IMR-90 (cell line): ENCODE measurements around the gene PIEZO2. TPM values are rescaled to one million over a fixed set of nuclear protein-coding genes. Genes with fewer than 3 reads are reported as not detected.
"Not testable (repeated sequence)": the region's sequence is repeated elsewhere in the genome, so short reads cannot be mapped to it uniquely, and the experiment has no call there.

Experiments used
- ATAC-seq: fragments of 200-7000 bp; cut with Tn5 transposase; 2 replicates; pipeline ENCODE4 v1.9.1; 2020; ENCODE audit warnings: low read depth, mild to moderate bottlenecking, moderate library complexity
- BruUV-seq: library from RNA; stranded (reverse); fragments of 400-500 nt; replicated peaks from 2 replicates; lab custom pipeline; 2021; lab: Mats Ljungman, UMichigan
- CTCF ChIA-PET: fragments of 300-600 bp; formaldehyde crosslinking; extraction: SDS; loops from one replicate; lab custom pipeline; 2021; ENCODE audit warnings: antibody characterized with exemption; lab: Yijun Ruan, JAX
- POLR2A ChIA-PET: fragments of 300-600 bp; sonication (Branson Sonifier 250); formaldehyde crosslinking; loops from one replicate; lab custom pipeline; 2022; ENCODE audit warnings: antibody characterized with exemption; ENCODE audit not compliant: unreplicated experiment; lab: Charles Lee
- DNase-seq: peaks from one replicate; pipeline ENCODE4 v3.0.0; 2013
- H2AFZ ChIP-seq: replicated peaks from 2 replicates; pipeline ENCODE3; 2013; ENCODE audit warnings: low read length, mild to moderate bottlenecking; ENCODE audit not compliant: poor library complexity
- H2AK5ac ChIP-seq: 2 replicates; pipeline ENCODE4 v1.6.1; 2013; ENCODE audit warnings: low read depth, low read length, inconsistent platforms
- H2AK9ac ChIP-seq: replicated peaks from 2 replicates; pipeline ENCODE3; 2013; ENCODE audit warnings: mild to moderate bottlenecking, low read depth, low read length, moderate library complexity; ENCODE audit not compliant: poor library complexity
- H2BK120ac ChIP-seq: 2 replicates; pipeline ENCODE4 v1.6.1; 2013; ENCODE audit warnings: low read depth, low read length, inconsistent platforms
- H2BK15ac ChIP-seq: 3 replicates; pipeline ENCODE4 v1.6.1; 2013; ENCODE audit warnings: low read depth, low read length, inconsistent platforms
- H2BK20ac ChIP-seq: 2 replicates; pipeline ENCODE4 v1.6.1; 2013; ENCODE audit warnings: low read depth, mild to moderate bottlenecking, inconsistent platforms, low read length, moderate library complexity
- H2BK5ac ChIP-seq: 2 replicates; pipeline ENCODE4 v1.6.1; 2013; ENCODE audit warnings: mild to moderate bottlenecking, low read depth, low read length, inconsistent platforms; ENCODE audit not compliant: poor library complexity, severe bottlenecking
- H3K14ac ChIP-seq: replicated peaks from 2 replicates; pipeline ENCODE4 v1.6.1; 2013; ENCODE audit warnings: low read depth, low read length, inconsistent platforms
- H3K18ac ChIP-seq: 2 replicates; pipeline ENCODE4 v1.6.1; 2013; ENCODE audit warnings: low read depth, low read length, control low read depth
- H3K23ac ChIP-seq: 2 replicates; pipeline ENCODE4 v1.6.1; 2013; ENCODE audit warnings: low read depth, low read length, inconsistent platforms
- H3K27ac ChIP-seq: 2 replicates; pipeline ENCODE4 v1.5.1; 2013; ENCODE audit warnings: mild to moderate bottlenecking, control low read depth, low read length; ENCODE audit not compliant: insufficient read depth
- H3K27me3 ChIP-seq: 2 replicates; pipeline ENCODE4 v1.6.1; 2013; ENCODE audit warnings: low read length; ENCODE audit not compliant: control insufficient read depth, insufficient read depth
- H3K36me3 ChIP-seq: 2 replicates; pipeline ENCODE4 v1.6.1; 2013; ENCODE audit warnings: low read length, mixed read lengths; ENCODE audit not compliant: control insufficient read depth, insufficient read depth
- H3K4ac ChIP-seq: 2 replicates; pipeline ENCODE4 v1.6.1; 2013; ENCODE audit warnings: low read depth, low read length, inconsistent platforms
- H3K4me1 ChIP-seq: 2 replicates; pipeline ENCODE4 v1.6.1; 2013; ENCODE audit warnings: low read length, mixed read lengths; ENCODE audit not compliant: control insufficient read depth, insufficient read depth
- H3K4me2 ChIP-seq: 2 replicates; pipeline ENCODE4 v1.6.1; 2013; ENCODE audit warnings: low read depth, mild to moderate bottlenecking, control low read depth, low read length, moderate library complexity
- H3K4me3 ChIP-seq: 2 replicates; pipeline ENCODE4 v1.5.1; 2013; ENCODE audit warnings: low read depth, mild to moderate bottlenecking, control low read depth, low read length, moderate library complexity; ENCODE audit not compliant: insufficient read depth
- H3K56ac ChIP-seq: 2 replicates; pipeline ENCODE4 v1.6.1; 2013; ENCODE audit warnings: low read length, inconsistent platforms; ENCODE audit not compliant: insufficient read depth; ENCODE audit errors: extremely low read depth
- H3K79me1 ChIP-seq, 2 experiments: 2 replicates each; pipeline ENCODE4 v1.6.1; 2013; ENCODE audit warnings: low read length in 2 of 2, inconsistent platforms in 1 of 2, low read depth in 1 of 2
- H3K9ac ChIP-seq: 2 replicates; pipeline ENCODE4 v1.6.1; 2013; ENCODE audit warnings: low read depth, low read length, control low read depth
- H3K9me1 ChIP-seq: 2 replicates; pipeline ENCODE4 v1.6.1; 2013; ENCODE audit warnings: low read length, inconsistent platforms; ENCODE audit not compliant: insufficient read depth
- H3K9me3 ChIP-seq: 2 replicates; pipeline ENCODE4 v1.6.1; 2013; ENCODE audit warnings: low read length; ENCODE audit not compliant: control insufficient read depth, insufficient read depth
- H4K20me1 ChIP-seq: 2 replicates; pipeline ENCODE4 v1.6.1; 2013; ENCODE audit warnings: low read length, inconsistent platforms; ENCODE audit not compliant: insufficient read depth
- H4K5ac ChIP-seq: 2 replicates; pipeline ENCODE4 v1.6.1; 2013; ENCODE audit warnings: mild to moderate bottlenecking, low read depth, low read length, control low read depth
- H4K8ac ChIP-seq, 2 experiments: 2 replicates each; pipeline ENCODE4 v1.6.1; 2013; ENCODE audit warnings: low read depth in 2 of 2, low read length in 2 of 2, control low read depth in 1 of 2, inconsistent platforms in 1 of 2
- H4K91ac ChIP-seq: 2 replicates; pipeline ENCODE4 v1.6.1; 2013; ENCODE audit warnings: low read depth, low read length, inconsistent platforms; ENCODE audit not compliant: insufficient read depth
- WGBS, 2 experiments: methylation state at CpG; one replicate each; pipeline versions ENCODE4 v1.1.5 to v1.1.7; 2013; ENCODE audit warnings: missing lambda C conversion rate in 2 of 2; ENCODE audit not compliant: insufficient read length in 1 of 2; ENCODE audit errors: extremely low coverage in 2 of 2; 5-methylcytosine and 5-hydroxymethylcytosine counted together
- dilution Hi-C: fragments of 300-500 bp; cut with HindIII; formaldehyde crosslinking; loops from one replicate; pipeline ENCODE4 v1.14.3; 2018; ENCODE audit warnings: low sequenced_read_pairs; ENCODE audit not compliant: unreplicated experiment
- in situ Hi-C: fragments of 300-500 bp; cut with MboI; formaldehyde crosslinking; loops from 3 replicates; pipeline ENCODE4 v1.14.3; 2019; ENCODE audit warnings: low sequenced_read_pairs, inconsistent platforms, mixed read lengths
- intact Hi-C: fragments of 100-400 bp; cut with micrococcal nuclease; formaldehyde crosslinking; loops from 2 replicates; pipeline ENCODE4 v1.10.0; 2022
- polyA plus RNA-seq, 3 experiments: library from polyadenylated mRNA; depleted of rRNA; stranded (reverse); fragments of >200 nt; gene quantifications; 2 replicates each; pipeline ENCODE4 v1.2.3, GENCODE V29; 2012; ENCODE audit warnings: low replicate concordance in 1 of 3
- total RNA-seq: library from RNA; depleted of rRNA; stranded (reverse); fragments of >200 nt; gene quantifications from 2 replicates; pipeline ENCODE4 v1.2.3, GENCODE V29; 2012

The PIEZO2 gene
- total and polyA plus RNA-seq, 2 of the 4 experiments (the other 2 are of a cell fraction), result 2.4 to 4.1 TPM

DNA sequence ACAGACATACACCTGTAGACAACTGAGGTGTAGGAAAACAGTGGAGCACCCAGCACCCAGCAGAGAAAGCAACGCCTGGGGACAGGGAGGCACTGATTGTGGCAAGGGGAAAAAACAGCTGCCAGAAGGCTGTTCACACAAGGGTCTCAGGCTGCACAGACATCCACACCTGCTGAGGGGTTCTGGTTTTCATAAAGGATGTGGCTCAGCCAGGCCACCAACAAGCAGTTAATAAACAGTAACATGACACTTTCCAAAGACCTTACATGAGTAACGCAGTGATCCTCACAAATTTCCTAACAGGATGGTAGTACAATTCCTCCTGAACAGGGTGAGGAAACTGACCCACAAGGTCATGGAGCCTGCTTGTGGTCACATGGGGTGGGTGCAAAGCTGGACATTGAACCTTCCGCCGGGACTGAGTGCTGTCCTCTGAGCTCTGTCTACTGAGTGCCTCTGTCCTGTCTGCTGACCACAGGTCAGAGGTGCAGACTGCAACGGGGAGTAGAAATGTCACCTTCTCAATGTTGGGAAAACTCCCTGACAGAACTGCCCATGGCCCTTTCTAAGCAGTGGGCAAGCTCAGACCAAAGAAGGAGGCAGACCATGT, 506.3 kb downstream of the PIEZO2 start:
- not testable (repeated sequence) for H3K14ac ChIP-seq, BruUV-seq

DNA sequence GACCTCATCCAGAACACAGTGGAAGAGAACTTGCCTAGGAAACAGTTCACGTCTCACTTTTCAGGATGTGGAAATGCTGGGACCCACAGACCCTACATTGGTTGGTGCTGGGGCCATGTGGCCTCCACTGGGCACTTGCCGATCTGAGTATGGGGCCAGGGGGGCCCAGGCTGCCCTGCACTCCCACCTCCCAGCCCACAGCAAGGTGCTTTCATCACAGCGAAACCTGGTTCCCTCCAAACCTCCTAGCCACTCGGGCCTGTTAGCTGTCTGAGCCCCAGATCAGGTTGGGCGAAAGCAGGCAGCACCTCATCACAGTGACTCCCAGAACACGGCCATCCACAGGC, 510.9 kb downstream of the PIEZO2 start:
- H3K36me3 ChIP-seq, H3K4ac ChIP-seq, intact Hi-C loops, H3K56ac ChIP-seq, ATAC-seq, H2AFZ ChIP-seq, H2BK20ac ChIP-seq, in situ Hi-C loops, BruUV-seq, POLR2A ChIA-PET, H2BK5ac ChIP-seq, H4K20me1 ChIP-seq, H3K9me1 ChIP-seq, H3K9ac ChIP-seq, H3K27me3 ChIP-seq, H2AK5ac ChIP-seq, H3K4me3 ChIP-seq, H3K79me1 ChIP-seq, H3K4me1 ChIP-seq, H4K5ac ChIP-seq, H4K91ac ChIP-seq, H3K9me3 ChIP-seq, CTCF ChIA-PET, H4K8ac ChIP-seq, H2AK9ac ChIP-seq, dilution Hi-C loops, H2BK120ac ChIP-seq, H3K4me2 ChIP-seq, H3K14ac ChIP-seq, H3K18ac ChIP-seq, H3K27ac ChIP-seq, H2BK15ac ChIP-seq, H3K23ac ChIP-seq, DNase-seq: not testable (repeated sequence)
- WGBS, 2 experiments, result no CpG with 5 or more reads among the region's 6 CpGs

More for the DNA sequence above, 506.3 kb downstream of the PIEZO2 start:
- H3K4me1 ChIP-seq, H4K5ac ChIP-seq, H2AK9ac ChIP-seq, ATAC-seq, H4K20me1 ChIP-seq, H3K4me3 ChIP-seq, H2BK20ac ChIP-seq, POLR2A ChIA-PET, CTCF ChIA-PET, H4K91ac ChIP-seq, DNase-seq, H3K18ac ChIP-seq, dilution Hi-C loops, H2AK5ac ChIP-seq, H2BK15ac ChIP-seq, H3K9me3 ChIP-seq, H3K36me3 ChIP-seq, H3K9ac ChIP-seq, H3K56ac ChIP-seq, H2BK120ac ChIP-seq, H3K27me3 ChIP-seq, H3K23ac ChIP-seq, H3K27ac ChIP-seq, H3K9me1 ChIP-seq, intact Hi-C loops, H3K79me1 ChIP-seq, in situ Hi-C loops, H4K8ac ChIP-seq, H2BK5ac ChIP-seq, H3K4me2 ChIP-seq, H2AFZ ChIP-seq, H3K4ac ChIP-seq: not testable (repeated sequence)
- no CpG with 5 or more reads among the region's 5 CpGs for WGBS, 2 experiments
